ENCODE data around the gene SLC15A4.

The SLC15A4 gene

GRCh38 chr12:128743916-128744315 is 79.8 kb downstream of the SLC15A4 start:
- no peak for DNase-seq

All from NCI-H187 (cell line).